Measurements from ENCODE around the gene FAM13A.

The FAM13A gene

DNA sequence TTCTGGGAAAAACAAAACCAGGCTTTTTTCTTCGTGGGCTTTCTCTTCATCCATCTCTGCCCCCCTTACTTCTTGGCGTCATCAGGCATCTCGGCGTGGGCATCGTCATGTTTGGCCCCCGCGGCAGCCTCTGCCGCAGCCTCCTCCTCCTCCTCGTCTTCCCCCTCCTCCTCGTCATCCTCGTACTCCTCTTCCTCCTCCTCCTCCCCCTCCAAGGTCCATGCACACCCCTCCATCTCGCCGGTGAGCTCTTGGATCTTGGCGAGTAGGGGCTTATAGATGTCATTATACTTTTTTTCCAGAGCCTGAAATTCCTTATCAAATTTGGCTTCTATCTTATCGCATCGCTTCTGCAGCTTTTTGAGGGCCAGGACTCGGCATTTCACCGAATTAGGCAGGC, 359.8 kb downstream of the FAM13A start:
- no peak for DNase-seq (ENCODE audit: low read depth)
- peak overlapping the region; percentile 49 for H3K4me3 ChIP-seq (ENCODE audit: low read depth, low read length)
- TF ChIP-seq, protein P1, sequence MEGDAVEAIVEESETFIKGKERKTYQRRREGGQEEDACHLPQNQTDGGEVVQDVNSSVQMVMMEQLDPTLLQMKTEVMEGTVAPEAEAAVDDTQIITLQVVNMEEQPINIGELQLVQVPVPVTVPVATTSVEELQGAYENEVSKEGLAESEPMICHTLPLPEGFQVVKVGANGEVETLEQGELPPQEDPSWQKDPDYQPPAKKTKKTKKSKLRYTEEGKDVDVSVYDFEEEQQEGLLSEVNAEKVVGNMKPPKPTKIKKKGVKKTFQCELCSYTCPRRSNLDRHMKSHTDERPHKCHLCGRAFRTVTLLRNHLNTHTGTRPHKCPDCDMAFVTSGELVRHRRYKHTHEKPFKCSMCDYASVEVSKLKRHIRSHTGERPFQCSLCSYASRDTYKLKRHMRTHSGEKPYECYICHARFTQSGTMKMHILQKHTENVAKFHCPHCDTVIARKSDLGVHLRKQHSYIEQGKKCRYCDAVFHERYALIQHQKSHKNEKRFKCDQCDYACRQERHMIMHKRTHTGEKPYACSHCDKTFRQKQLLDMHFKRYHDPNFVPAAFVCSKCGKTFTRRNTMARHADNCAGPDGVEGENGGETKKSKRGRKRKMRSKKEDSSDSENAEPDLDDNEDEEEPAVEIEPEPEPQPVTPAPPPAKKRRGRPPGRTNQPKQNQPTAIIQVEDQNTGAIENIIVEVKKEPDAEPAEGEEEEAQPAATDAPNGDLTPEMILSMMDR (IDR thresholded peaks at IDR 0.05; ENCODE audit: control insufficient read depth, extremely low read depth, insufficient read depth), result no peak

GRCh38 chr4:88696630-88697029, 360.4 kb downstream of the FAM13A start:
- no peak overlapping the region for H3K4me3 ChIP-seq (ENCODE audit: low read depth, low read length)

DNA sequence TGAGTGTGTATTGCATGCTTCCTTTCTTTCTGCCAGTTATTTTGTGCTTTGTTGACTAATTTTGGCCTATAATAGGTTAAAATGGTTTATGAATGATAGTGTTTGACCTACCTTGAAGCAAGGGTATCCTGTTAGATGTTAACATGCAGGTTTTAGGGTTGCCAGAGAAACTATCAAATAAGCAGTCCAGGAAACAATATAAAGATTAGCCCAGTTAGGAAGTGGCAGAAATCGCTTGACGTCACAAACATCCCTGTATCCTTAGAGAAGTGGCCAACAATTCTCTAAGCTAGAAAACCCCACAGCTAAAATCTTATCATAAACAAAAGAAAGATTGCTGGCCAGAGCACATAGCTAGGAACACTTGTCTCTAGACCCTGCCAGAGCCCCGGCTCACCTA, 363.2 kb downstream of the FAM13A start:
- no peak overlapping the region for H3K4me3 ChIP-seq (ENCODE audit: low read depth, low read length)
- TF ChIP-seq, protein P1 (IDR thresholded peaks at IDR 0.05; ENCODE audit: control insufficient read depth, extremely low read depth, insufficient read depth), result no peak
- DNase-seq (ENCODE audit: low read depth), result no peak

More at GRCh38 chr4:88696630-88697029, 360.4 kb downstream of the FAM13A start:
- DNase-seq (ENCODE audit: low read depth), result no peak
- TF ChIP-seq, protein P1 (IDR thresholded peaks at IDR 0.05; ENCODE audit: control insufficient read depth, extremely low read depth, insufficient read depth), result no peak

DNA sequence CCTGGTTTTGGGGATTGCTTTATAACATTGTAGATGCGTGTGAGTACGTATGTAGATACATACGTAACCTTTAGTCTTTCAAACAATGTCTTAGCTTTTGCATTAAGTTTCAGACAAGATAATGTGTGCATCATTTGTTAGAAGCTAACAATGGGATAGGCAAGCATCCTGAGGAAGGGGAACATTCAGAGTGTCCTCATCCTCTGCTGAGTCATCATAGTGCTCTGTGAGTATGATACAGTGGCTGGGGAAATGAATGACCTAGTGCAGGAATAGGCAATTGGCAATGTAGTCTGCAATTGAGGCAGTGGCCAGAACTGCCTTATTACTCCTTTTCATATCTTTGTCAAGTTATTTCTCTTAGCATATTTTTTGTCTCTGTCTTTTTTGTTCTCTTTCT, 366.6 kb downstream of the FAM13A start:
- TF ChIP-seq, protein P1 (IDR thresholded peaks at IDR 0.05; ENCODE audit: control insufficient read depth, extremely low read depth, insufficient read depth), result no peak
- no peak for DNase-seq (ENCODE audit: low read depth)

GRCh38 chr4:88681209-88681608, 375.8 kb downstream of the FAM13A start:
- TF ChIP-seq, protein P1 (IDR thresholded peaks at IDR 0.05; ENCODE audit: control insufficient read depth, extremely low read depth, insufficient read depth), result no peak
- H3K4me3 ChIP-seq (ENCODE audit: low read depth, low read length), result no peak overlapping the region
- DNase-seq (ENCODE audit: low read depth), result no peak

More for the DNA sequence above, 366.6 kb downstream of the FAM13A start:
- no peak overlapping the region for H3K4me3 ChIP-seq (ENCODE audit: low read depth, low read length)

Data from LNCaP clone FGC (cell line).